GM12801 (cell line): ENCODE measurements around the gene RPA1.

Experiments
- TF ChIP-seq, protein P1 (sequence below): IDR thresholded peaks from one replicate; pipeline ENCODE4 v1.5.1; 2011; ENCODE audit warnings: control low read depth; ENCODE audit not compliant: insufficient read length; ENCODE audit errors: extremely low read depth

RPA1 gene

DNA sequence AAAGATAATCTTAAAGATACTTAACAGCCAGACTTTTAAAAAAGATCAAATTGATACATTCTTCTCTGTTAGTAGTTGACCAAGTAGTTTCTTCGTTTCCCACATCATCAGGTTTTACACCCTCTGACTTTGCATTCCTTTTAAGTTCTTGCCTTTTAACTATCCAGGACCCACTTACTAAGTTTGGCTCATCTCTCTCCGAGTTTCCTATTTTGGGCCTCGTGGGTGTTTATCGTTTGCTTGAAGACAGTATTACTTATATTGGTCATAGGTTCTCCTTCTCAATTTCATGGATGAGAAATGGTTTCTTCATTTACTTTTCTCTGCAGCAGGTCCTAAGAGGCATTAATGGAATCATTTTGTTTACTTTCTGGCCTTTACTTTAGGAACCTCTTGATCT, 43.2 kb downstream of the RPA1 start:
- TF ChIP-seq, protein P1, sequence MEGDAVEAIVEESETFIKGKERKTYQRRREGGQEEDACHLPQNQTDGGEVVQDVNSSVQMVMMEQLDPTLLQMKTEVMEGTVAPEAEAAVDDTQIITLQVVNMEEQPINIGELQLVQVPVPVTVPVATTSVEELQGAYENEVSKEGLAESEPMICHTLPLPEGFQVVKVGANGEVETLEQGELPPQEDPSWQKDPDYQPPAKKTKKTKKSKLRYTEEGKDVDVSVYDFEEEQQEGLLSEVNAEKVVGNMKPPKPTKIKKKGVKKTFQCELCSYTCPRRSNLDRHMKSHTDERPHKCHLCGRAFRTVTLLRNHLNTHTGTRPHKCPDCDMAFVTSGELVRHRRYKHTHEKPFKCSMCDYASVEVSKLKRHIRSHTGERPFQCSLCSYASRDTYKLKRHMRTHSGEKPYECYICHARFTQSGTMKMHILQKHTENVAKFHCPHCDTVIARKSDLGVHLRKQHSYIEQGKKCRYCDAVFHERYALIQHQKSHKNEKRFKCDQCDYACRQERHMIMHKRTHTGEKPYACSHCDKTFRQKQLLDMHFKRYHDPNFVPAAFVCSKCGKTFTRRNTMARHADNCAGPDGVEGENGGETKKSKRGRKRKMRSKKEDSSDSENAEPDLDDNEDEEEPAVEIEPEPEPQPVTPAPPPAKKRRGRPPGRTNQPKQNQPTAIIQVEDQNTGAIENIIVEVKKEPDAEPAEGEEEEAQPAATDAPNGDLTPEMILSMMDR: no peak

DNA sequence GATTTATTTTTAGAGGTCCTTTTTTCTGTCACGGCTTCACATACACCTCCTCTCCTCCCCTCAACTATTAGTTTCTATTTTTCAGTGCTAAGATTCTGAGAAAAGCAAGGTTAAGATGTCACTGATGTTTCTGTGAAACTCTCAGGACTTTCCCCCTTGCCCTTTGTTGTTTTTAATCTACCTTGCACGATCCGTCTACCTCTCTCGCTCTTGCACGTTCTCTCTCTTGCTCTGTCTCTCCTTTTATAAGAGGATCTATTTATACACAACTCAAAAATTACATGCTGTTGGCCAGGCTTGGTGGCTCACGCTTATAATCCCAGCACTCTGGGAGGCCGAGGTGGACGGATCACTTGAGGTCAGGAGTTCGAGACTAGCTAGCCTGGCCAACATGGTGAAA, 43.6 kb downstream of the RPA1 start:
- TF ChIP-seq, protein P1: no peak

DNA sequence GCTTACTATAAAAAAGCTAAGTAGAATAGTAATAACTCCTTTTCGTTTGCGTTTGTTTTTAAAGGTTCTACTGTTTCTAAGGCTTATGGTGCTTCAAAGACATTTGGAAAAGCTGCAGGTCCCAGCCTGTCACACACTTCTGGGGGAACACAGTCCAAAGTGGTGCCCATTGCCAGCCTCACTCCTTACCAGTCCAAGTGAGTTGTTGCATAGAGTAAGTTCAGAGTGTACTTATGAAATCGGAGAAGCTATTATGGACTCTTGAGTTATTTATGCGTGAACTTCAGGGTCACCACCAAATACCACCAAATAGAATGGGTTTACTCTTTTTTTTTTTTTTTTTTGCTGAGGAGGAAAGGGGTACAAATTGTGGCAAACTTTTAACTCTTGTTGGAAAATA, 45.8 kb downstream of the RPA1 start:
- TF ChIP-seq, protein P1: no peak

DNA sequence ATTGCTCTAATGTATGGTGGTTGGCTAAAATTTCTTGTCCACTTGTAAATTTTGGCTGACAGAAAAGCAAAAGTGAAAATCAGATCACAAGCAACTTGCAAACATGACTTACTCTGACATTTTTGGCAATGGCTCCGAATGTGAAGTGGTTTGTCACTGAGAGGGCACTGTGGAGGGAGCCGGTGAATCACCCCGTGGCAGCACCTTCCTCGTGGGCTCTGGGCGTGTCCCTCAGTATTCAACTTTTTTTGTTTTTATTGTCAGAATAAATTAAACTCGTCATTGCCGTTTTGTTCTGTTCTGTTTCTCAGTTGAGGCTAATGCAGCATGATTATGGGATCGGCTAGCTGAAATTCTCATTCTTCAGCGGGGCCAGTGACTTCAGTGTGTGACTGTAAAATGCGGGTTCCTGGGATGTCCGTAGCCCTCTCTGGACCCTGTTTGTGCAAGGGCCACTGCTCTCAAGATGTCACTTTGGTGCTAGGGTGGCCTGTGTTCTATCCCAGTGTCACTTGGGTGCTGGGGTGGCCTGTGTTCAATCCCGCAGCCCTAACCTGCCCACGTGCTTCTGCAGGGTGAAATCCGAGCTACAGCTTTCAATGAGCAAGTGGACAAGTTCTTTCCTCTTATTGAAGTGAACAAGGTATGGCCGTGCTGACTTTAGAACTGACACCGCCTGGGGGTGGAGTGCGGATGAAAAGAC, 48.8 kb downstream of the RPA1 start:
- TF ChIP-seq, protein P1: no peak

DNA sequence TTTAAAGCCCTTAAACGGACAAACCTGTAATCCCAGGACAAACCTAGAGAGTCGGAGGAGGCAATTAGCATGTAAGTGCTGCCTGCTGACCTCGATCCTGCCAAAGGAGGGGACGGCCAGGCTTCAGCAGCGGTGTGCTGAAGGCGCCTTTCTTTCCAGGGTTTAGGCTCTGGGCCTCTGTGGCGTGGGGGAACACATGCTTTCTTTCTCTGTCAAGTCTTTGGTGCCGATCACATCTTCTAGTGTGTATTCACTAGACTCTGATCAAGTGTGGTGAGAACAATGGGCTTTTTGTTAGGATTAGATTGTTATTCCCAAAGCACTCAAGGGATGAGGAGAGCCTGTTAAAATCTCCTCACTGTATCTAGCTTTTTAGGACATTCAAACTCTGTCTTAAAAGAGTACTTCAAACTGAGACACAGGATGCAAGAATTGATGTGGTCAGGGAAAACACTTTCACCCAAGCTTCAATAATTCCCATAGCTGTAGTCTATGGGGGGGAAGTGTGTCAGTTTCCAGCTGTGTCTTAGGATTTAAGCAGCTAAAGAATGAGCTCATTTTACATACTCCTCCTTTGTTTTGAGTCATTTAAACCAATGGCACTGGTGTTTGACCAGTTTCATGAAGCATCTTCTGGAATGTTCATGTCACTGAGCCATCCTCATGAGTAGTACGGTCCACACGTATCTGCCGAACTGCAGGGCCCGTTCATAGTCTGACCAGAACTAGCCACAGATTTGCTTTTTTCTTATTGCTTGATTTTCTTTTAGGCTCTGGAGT, 51.2 kb downstream of the RPA1 start:
- TF ChIP-seq, protein P1: no peak

DNA sequence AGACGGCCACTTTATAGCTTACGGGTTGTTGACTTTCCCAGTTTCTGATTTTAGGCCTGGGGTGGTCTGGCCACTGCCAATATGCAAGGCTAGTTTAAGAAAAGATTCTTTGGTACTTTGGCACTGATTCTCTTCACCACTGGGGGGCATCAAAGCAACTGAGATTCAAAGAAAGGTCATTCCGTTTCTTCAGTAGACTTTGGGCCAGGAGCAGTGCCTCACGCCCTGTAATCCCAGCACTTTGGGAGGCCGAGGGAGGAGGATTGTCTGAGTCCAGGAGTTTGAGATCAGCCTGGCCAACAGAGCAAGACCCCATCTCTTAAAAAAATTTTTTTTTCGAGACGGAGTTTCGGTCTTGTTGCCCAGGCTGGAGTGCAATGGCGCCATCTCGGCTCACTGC, 53.0 kb downstream of the RPA1 start:
- TF ChIP-seq, protein P1: no peak

DNA sequence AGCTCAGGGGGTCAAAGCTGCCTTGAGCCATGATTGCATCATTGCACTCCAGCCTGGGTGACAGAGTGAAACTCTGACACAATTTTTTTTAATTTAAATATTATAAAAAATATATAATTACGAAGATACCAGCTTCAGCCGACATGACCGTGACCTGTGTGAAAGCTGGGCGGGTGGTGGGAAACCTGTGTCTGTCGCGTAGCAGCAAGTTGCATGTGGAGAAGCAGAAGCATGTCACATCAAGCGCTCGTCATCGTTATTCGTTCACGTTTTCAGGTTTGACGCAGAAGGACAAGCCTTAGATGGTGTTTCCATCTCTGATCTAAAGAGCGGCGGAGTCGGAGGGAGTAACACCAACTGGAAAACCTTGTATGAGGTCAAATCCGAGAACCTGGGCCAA, 53.7 kb downstream of the RPA1 start:
- TF ChIP-seq, protein P1: no peak
